ENCODE measurements around the gene PPP5C.
"Not testable (repeated sequence)": the region's sequence is repeated elsewhere in the genome, so short reads cannot be mapped to it uniquely, and the experiment has no call there.

The PPP5C gene

DNA sequence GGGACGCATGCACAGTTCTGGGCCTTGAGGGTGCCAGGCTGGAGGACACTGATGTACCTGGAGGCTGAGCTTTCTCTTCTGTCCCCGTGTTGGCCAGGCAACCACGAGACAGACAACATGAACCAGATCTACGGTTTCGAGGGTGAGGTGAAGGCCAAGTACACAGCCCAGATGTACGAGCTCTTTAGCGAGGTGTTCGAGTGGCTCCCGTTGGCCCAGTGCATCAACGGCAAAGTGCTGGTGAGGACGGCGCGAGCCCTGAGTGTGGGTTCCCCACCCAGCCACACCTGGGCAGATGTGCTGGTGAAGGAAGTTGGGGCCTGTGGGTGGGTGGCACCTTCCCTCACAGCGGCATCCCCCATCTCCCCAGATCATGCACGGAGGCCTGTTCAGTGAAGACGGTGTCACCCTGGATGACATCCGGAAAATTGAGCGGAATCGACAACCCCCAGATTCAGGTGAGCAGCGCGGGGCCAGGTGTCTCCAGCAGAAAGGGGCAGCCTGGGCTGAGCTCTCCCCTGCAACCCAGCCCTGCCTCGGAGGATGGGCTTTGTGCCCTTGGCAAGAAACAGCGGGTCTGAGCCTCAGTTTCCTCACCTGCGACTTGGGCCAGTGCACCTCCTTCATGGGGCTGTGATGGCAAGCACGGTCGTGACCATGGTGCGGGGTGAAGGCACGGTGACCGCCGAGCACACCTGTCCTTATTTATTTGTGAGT lies 40.3 kb downstream of the PPP5C start:
- DNase-seq (ENCODE audit: low read depth) = no peak

DNA sequence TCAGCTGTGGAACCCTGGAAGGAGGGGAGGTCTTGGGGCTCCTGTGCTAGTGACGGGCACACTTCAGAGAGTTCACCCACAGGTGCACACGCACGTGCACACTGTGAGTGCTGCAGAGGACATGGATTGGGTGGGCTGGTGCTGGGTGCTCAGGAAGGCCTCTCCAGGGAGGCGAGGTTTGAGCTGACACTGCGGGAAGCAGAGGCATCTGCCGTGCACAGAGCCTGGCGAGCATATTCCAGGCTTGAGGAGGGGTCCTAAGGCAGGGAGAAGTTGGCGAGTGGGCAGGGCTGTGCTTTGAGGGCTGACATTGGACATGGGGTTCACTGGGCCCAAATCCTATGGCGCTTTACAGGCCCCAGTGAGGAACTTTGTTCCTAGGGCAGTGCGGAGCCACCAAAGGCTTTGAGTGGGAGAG lies 40.8 kb downstream of the PPP5C start:
- DNase-seq (ENCODE audit: low read depth) = no peak

DNA sequence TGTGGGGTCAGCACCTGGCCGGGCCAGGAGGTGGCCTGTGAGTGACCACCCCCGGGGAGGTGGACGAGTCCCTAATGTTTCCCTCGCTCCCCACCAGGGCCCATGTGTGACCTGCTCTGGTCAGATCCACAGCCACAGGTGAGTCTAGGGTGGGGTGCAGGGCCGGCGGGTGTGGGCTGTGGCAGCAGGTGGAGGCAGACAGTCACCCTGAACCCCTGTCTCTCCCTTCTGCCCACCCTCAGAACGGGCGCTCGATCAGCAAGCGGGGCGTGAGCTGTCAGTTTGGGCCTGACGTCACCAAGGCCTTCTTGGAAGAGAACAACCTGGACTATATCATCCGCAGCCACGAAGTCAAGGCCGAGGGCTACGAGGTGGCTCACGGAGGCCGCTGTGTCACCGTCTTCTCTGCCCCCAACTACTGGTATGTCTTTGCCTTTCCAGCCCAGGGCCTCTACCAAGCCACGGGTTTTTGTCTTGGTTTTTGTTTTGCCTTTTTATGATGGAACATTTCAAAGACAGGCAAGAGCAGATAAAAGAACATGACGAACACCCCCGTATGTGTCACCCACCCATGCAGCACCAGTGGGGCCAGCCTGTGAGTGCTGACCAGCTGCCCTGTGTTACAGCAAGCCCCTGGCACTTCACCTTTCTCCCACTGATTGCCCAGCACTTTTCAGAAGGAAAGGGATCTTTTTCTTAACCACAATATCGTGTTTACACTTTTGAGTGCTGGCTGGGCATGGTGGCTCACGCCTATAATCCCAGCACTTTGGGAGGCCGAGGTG lies 41.6 kb downstream of the PPP5C start:
- DNase-seq (ENCODE audit: low read depth) = no peak

- DNase-seq (ENCODE audit: low read depth) = no peak
Observed at GRCh38 chr19:46390121-46390858, 43.4 kb downstream of the PPP5C start.

DNA sequence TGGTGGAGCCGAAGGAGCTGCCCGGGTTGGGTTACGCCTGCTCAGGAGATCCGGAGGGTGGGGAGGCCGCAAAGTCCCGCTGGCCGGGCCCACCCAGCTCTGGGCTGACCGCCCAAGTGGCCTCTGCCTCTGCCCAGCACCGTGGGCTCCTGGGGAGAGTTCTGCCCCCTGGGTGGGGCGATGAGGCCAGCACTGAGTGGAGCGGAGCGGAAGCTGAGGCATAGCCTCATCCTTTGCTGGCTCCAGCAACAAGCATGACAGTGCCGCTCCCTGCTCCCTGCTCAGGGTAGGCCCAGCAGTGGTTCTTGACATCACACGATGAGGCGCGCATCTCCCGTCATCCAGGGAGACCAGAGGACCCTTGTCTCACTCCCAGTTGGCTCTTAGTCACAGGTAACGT lies 44.0 kb downstream of the PPP5C start:
- DNase-seq (ENCODE audit: low read depth) = no peak

- DNase-seq (ENCODE audit: low read depth) = no peak
Observed at GRCh38 chr19:46391296-46392251, 44.7 kb downstream of the PPP5C start.

- DNase-seq (ENCODE audit: low read depth) = no peak
Observed at GRCh38 chr19:46392252-46392801, 45.4 kb downstream of the PPP5C start.

DNA sequence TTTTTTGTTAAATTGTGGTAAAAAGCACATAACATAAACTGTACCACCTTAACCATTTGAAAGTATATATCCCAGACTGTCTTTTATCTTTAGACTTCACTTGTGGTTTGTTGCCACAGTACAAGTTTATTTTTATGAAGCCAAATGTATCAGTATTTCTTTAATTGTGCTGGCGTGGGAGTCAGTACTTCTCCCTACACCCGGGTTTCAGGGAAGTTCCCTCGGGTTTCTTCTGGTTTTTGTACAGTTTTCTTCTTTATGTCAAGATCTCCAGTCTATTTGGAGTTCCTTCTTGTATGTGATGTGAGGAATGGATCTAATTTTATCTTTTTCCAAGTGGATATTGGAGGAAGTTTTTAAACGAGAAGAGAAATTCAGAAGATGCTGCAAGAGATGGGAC lies 46.0 kb downstream of the PPP5C start:
- DNase-seq (ENCODE audit: low read depth) = no peak

DNA sequence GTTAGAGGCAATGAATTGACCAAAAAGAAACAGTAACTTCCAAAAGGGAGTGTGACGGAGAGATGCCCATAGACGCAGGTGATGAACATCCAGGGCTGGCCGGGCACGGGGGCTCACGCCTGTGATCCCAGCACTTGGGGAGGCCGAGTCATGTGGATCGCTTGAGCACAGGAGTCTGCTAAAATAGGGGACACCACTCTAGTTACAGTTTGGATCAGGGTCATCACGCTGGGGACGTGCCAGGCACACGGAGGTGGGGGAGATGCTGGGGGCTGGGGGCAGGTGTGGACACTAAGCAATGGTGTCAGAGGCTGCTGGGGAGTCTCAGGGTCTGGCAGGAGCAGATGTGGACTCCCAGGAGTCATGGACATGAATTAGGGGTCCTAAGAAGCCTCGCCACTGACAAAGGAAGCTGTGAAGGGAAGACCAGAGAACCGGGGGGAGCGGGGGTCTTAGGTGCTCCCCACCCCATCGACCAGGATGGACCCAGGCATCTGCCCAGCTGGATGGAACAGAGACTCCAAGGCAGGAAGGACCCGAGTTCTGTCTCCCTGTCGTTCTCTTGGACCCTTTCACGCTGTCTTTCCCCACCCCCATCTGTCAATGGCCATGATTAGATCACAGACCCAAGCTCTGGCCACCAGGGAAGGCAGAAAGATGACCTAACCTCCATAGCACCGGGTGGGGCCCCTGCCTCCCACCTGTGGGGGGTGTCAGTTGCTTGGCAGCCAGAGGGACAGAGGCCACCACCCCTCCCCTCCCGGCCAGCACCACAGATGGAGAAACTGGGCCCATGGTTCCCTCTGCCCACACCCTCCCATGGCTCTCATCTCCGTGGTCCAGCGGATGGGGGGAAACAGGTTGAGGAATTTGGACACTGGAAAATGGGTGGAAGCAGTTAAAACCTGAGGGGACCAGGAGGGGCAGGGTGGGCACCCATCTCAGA lies 46.8 kb downstream of the PPP5C start:
- DNase-seq (ENCODE audit: low read depth) = no peak

GRCh38 chr19:46394402-46394797 lies 47.5 kb downstream of the PPP5C start:
- no peak for DNase-seq (ENCODE audit: low read depth)

DNA sequence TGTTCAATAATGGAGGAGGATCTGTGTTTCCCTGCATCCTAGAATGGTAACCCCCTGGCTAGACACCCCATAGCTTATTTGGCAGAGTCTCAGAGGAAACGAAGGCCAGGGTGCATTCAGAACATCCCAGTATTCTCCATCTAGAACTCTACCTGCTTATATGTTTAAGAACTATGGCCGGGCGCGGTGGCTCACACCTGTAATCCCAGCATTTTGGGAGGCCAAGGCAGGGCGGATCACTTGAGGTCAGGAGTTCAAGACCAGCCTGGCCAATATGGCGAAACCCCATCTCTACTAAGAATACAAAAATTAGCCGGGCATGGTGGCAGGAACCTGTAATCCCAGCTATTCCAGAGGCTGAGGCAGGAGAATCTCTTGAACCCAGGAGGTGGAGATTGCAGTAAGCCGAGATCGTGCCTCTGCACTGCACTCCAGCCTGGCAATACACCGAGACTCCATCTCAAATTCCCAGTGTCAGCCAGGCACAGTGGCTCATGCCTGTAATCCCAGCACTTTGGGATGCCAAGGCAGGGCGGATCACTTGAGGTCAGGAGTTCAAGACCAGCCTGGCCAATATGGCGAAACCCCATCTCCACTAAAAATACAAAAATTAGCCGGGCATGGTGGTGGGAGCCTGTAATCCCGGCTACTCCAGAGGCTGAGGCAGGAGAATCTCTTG lies 51.1 kb downstream of the PPP5C start:
- not testable (repeated sequence) for DNase-seq (ENCODE audit: low read depth)

- DNase-seq (ENCODE audit: low read depth) = no peak
Observed at GRCh38 chr19:46402725-46403124, 55.8 kb downstream of the PPP5C start.

- DNase-seq (ENCODE audit: low read depth) = no peak
Observed at GRCh38 chr19:46404055-46404752, 57.3 kb downstream of the PPP5C start.

- no peak for DNase-seq (ENCODE audit: low read depth)
Observed at GRCh38 chr19:46404753-46405468, 58.0 kb downstream of the PPP5C start.

DNA sequence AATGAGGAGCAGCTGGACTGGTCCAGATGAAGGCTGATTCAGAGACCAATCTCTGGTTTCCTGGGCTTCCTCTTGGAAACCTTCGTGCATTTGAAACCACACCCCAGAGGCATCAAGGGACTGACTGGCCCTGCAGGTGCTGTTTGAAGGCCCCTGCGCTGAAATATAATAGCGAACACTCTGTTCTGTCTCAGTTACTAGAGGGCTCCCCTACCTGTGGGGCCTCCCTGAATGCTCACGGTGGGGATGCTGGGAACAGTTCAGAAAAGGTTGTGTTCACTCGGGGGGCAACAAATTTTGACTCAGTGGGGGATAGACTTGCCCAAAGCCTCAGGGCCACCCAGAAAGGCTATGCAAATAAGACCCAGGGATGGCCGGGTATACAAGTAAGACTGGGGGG lies 60.1 kb downstream of the PPP5C start:
- no peak for DNase-seq (ENCODE audit: low read depth)

DNA sequence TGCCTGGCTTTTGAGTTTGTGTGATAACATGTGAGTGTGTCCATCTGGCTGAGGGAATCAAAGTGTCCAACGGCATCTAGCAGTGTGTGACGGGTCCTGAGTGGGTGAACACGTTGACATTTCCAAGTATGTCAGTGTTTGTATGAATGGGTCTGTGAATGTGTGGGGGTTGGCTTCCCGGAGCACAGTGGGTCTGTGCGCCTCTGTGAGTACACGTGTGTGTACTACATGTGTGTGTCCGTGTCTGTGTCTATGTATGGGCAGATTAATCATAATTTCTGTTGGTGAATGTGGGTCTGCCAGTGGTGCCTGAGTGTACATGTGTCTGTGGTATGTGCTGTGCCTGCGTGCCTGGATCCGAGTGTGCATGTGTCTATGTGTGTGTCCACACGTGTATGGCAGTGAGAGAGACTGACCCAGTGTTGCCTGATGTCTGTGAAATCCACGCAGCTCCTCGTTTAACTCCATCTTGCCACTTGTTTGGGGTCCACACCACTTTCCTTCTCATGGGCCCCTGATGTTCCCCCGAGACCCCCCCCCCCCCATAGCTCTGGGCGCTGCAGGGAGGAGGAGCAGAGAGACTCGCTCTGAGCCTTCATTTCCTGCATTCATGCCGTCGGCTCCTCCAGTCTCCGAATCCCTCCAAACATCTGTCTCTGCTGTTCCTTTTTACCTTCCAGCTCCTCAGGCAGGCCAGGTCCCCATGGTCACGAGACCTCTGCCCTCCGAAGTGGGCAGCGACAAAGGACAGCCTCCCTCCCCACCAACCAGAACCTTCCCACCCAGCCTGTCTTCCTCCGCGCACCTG lies 61.2 kb downstream of the PPP5C start:
- no peak for DNase-seq (ENCODE audit: low read depth)

- DNase-seq (ENCODE audit: low read depth) = no peak
Observed at GRCh38 chr19:46408664-46409039, 61.8 kb downstream of the PPP5C start.

DNA sequence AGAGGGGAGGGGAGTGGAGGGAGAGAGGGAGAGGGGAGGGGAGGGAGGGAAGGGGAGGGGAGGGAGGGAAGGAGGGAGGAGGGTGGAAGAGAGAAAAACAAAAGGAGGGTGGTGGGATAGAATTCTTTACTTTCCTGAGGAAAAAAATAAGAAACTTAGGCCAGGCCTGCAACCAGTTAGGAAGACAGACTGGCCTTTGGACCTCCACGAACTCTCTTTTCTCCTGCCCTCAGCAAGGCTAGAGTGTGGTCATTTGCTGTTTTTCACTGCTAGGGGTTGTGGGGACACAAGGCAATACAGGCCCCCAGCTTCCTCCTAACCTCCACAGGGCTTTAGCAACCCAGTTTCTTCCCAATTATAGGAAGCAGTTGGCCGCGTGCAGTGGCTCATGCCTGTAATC lies 62.3 kb downstream of the PPP5C start:
- DNase-seq (ENCODE audit: low read depth) = no peak

Measured in non-pigmented ciliary epithelial cell (primary cell).